ENCODE data around the gene LMF2.
"Not testable (repeated sequence)": the region's sequence is repeated elsewhere in the genome, so short reads cannot be mapped to it uniquely, and the experiment has no call there.

LMF2 gene

GRCh38 chr22:50523806-50524675, 16.5 kb upstream of the LMF2 start:
- DNase-seq (ENCODE audit: low read depth), result no peak

GRCh38 chr22:50523458-50523805, 15.9 kb upstream of the LMF2 start:
- no peak for DNase-seq (ENCODE audit: low read depth)

GRCh38 chr22:50522806-50523438, 15.4 kb upstream of the LMF2 start:
- no peak for DNase-seq (ENCODE audit: low read depth)

- DNase-seq (ENCODE audit: low read depth), result no peak
Measured at GRCh38 chr22:50522208-50522805, 14.8 kb upstream of the LMF2 start.

- DNase-seq (ENCODE audit: low read depth), result no peak
Measured at GRCh38 chr22:50521710-50522109, 14.2 kb upstream of the LMF2 start.

GRCh38 chr22:50520826-50521453, 13.4 kb upstream of the LMF2 start:
- no peak for DNase-seq (ENCODE audit: low read depth)

GRCh38 chr22:50520184-50520583, 12.7 kb upstream of the LMF2 start:
- not testable (repeated sequence) for DNase-seq (ENCODE audit: low read depth)

- no peak for DNase-seq (ENCODE audit: low read depth)
Measured at GRCh38 chr22:50519151-50519550, 11.6 kb upstream of the LMF2 start.

- no peak for DNase-seq (ENCODE audit: low read depth)
Measured at GRCh38 chr22:50518606-50519005, 11.1 kb upstream of the LMF2 start.

- no peak for DNase-seq (ENCODE audit: low read depth)
Measured at GRCh38 chr22:50517495-50518260, 10.2 kb upstream of the LMF2 start.

GRCh38 chr22:50516891-50517290, 9.4 kb upstream of the LMF2 start:
- DNase-seq (ENCODE audit: low read depth), result no peak

GRCh38 chr22:50516068-50516467, 8.6 kb upstream of the LMF2 start:
- DNase-seq (ENCODE audit: low read depth), result no peak

GRCh38 chr22:50513175-50513574, 5.7 kb upstream of the LMF2 start:
- DNase-seq (ENCODE audit: low read depth), result no peak

GRCh38 chr22:50508897-50509296, 1.4 kb upstream of the LMF2 start:
- DNase-seq (ENCODE audit: low read depth), result no peak

- no peak for DNase-seq (ENCODE audit: low read depth)
Measured at GRCh38 chr22:50507991-50508884, 736 bp upstream of the LMF2 start, which contains the start of gene NCAPH2. NCAPH2 (plus strand) TSS chr22:50508224; CDS start chr22:50508338, 114 bp downstream.

- no peak for DNase-seq (ENCODE audit: low read depth)
Measured at GRCh38 chr22:50506611-50507420, 686 bp downstream of the LMF2 start.

- DNase-seq (ENCODE audit: low read depth), result no peak
Measured at GRCh38 chr22:50505776-50506610, 1.5 kb downstream of the LMF2 start.

- DNase-seq (ENCODE audit: low read depth), result no peak
Measured at GRCh38 chr22:50505276-50505775, 2.2 kb downstream of the LMF2 start.
